Osteocyte (in vitro differentiated cells): ENCODE data around the gene SMYD3. TPM values are rescaled to one million over a fixed set of nuclear protein-coding genes. Genes with fewer than 3 reads are reported as not detected.

Source experiments
- DNase-seq: peaks from one replicate; pipeline ENCODE4 v3.0.0; 2021; ENCODE audit warnings: mixed read lengths; ENCODE audit not compliant: unreplicated experiment; ENCODE audit errors: extremely low spot score
- H3K27ac Mint-ChIP-seq: one replicate; pipeline ENCODE4 v1.8.0; 2021; ENCODE audit warnings: mild to moderate bottlenecking, mixed read lengths; ENCODE audit not compliant: unreplicated experiment
- H3K27me3 Mint-ChIP-seq: one replicate; pipeline ENCODE4 v1.8.0; 2021; ENCODE audit warnings: mixed read lengths; ENCODE audit not compliant: unreplicated experiment
- H3K36me3 Mint-ChIP-seq: one replicate; pipeline ENCODE4 v1.8.0; 2021; ENCODE audit warnings: mixed read lengths; ENCODE audit not compliant: unreplicated experiment
- H3K4me1 Mint-ChIP-seq: one replicate; pipeline ENCODE4 v1.8.0; 2021; ENCODE audit warnings: mixed read lengths; ENCODE audit not compliant: unreplicated experiment
- H3K4me3 Mint-ChIP-seq: one replicate; pipeline ENCODE4 v1.8.0; 2021; ENCODE audit warnings: mild to moderate bottlenecking, moderate library complexity, mixed read lengths; ENCODE audit not compliant: unreplicated experiment
- H3K9me3 Mint-ChIP-seq: one replicate; pipeline ENCODE4 v1.8.0; 2021; ENCODE audit warnings: mixed read lengths; ENCODE audit not compliant: unreplicated experiment
- CTCF ChIP-seq: fragments of 200-600 bp; sonication (generic); IDR thresholded peaks from 2 replicates; pipeline ENCODE4 v1.5.0; 2021; ENCODE audit warnings: antibody characterized with exemption, mild to moderate bottlenecking, moderate library complexity
- total RNA-seq: library from RNA; stranded (reverse); gene quantifications from 2 replicates; pipeline ENCODE4 v1.2.1, GENCODE V29; 2021

Gene SMYD3
- total RNA-seq, 1 donor from 2014 or later = 22.3 TPM

GRCh38 chr1:245867738-245868137 is 639.3 kb downstream of the SMYD3 start:
- no peak for TF ChIP-seq CTCF
- Mint-ChIP-seq H3K27me3 (no peaks in the 10 kb centered on the region), H3K36me3 (no peaks in the 10 kb centered on the region)

GRCh38 chr1:245864872-245865271 is 642.2 kb downstream of the SMYD3 start:
- peaks cover 23% of the 10 kb centered on the region for H3K4me1 Mint-ChIP-seq
- H3K27me3 Mint-ChIP-seq = no peaks in the 10 kb centered on the region
- H3K9me3 Mint-ChIP-seq = no peaks in the 10 kb centered on the region
- DNase-seq = no peak
- H3K27ac Mint-ChIP-seq = no peak overlapping the region
- H3K36me3 Mint-ChIP-seq = no peaks in the 10 kb centered on the region
- TF ChIP-seq CTCF = no peak
- no peak overlapping the region for H3K4me3 Mint-ChIP-seq

More at GRCh38 chr1:245867738-245868137, 639.3 kb downstream of the SMYD3 start:
- Mint-ChIP-seq H3K9me3 (no peaks in the 10 kb centered on the region), H3K27ac (no peak overlapping the region), H3K4me3 (no peak overlapping the region), H3K4me1 (peaks cover 10% of the 10 kb centered on the region)
- DNase-seq = no peak

GRCh38 chr1:245863566-245864184 is 643.4 kb downstream of the SMYD3 start:
- no peak for DNase-seq
- no peak for TF ChIP-seq CTCF
- Mint-ChIP-seq H3K27ac (no peak overlapping the region), H3K9me3 (no peaks in the 10 kb centered on the region), H3K4me1 (peaks cover 31% of the 10 kb centered on the region), H3K27me3 (no peaks in the 10 kb centered on the region), H3K4me3 (no peak overlapping the region), H3K36me3 (no peaks in the 10 kb centered on the region)

GRCh38 chr1:245862812-245863540 is 644.1 kb downstream of the SMYD3 start:
- H3K36me3 Mint-ChIP-seq = no peaks in the 10 kb centered on the region
- no peak for TF ChIP-seq CTCF
- H3K4me1 Mint-ChIP-seq = peaks cover 31% of the 10 kb centered on the region
- DNase-seq = no peak
- no peaks in the 10 kb centered on the region for H3K9me3 Mint-ChIP-seq
- no peaks in the 10 kb centered on the region for H3K27me3 Mint-ChIP-seq
- no peak overlapping the region for H3K27ac Mint-ChIP-seq
- H3K4me3 Mint-ChIP-seq = no peak overlapping the region
